DMS153 treated with DMSO at 0.1 percent for 48 hours (cell line): ENCODE data around the gene ZNF362.

Source experiments
- DNase-seq: peaks from one replicate; lab custom pipeline; 2025; ENCODE audit not compliant: unreplicated experiment; lab: John Stamatoyannopoulos, UW

Gene ZNF362

GRCh38 chr1:33267468-33268205 is 11.3 kb downstream of the ZNF362 start:
- DNase-seq = no peak

GRCh38 chr1:33268457-33268856 is 12.2 kb downstream of the ZNF362 start:
- no peak for DNase-seq

GRCh38 chr1:33268927-33269610 is 12.8 kb downstream of the ZNF362 start:
- DNase-seq = no peak

GRCh38 chr1:33269621-33270020 is 13.3 kb downstream of the ZNF362 start:
- no peak for DNase-seq

- DNase-seq = no peak
These were observed 14.1 kb downstream of the ZNF362 start for GRCh38 chr1:33270379-33270778.

- no peak for DNase-seq
These were observed 14.6 kb downstream of the ZNF362 start for GRCh38 chr1:33270808-33271465.

GRCh38 chr1:33271666-33272505 is 15.6 kb downstream of the ZNF362 start:
- no peak for DNase-seq

GRCh38 chr1:33272509-33272908 is 16.2 kb downstream of the ZNF362 start:
- DNase-seq = no peak

- no peak for DNase-seq
These were observed 16.6 kb downstream of the ZNF362 start for GRCh38 chr1:33272930-33273329.

GRCh38 chr1:33273406-33273805 is 17.1 kb downstream of the ZNF362 start:
- no peak for DNase-seq

GRCh38 chr1:33273961-33274371 is 17.7 kb downstream of the ZNF362 start:
- no peak for DNase-seq

- no peak for DNase-seq
These were observed 18.2 kb downstream of the ZNF362 start for GRCh38 chr1:33274446-33274845.

GRCh38 chr1:33275195-33275594 is 18.9 kb downstream of the ZNF362 start:
- no peak for DNase-seq

GRCh38 chr1:33275706-33276572 is 19.6 kb downstream of the ZNF362 start:
- DNase-seq = no peak

GRCh38 chr1:33276573-33277298 is 20.4 kb downstream of the ZNF362 start:
- no peak for DNase-seq

GRCh38 chr1:33277488-33278084 is 21.3 kb downstream of the ZNF362 start:
- no peak for DNase-seq

- no peak for DNase-seq
These were observed 23.9 kb downstream of the ZNF362 start for GRCh38 chr1:33280091-33280661.

GRCh38 chr1:33281554-33282303 is 25.4 kb downstream of the ZNF362 start:
- no peak for DNase-seq
